Upper lobe of left lung (tissue), 6 donors: ENCODE results near the gene TMEM198. TPM values are rescaled to one million over a fixed set of nuclear protein-coding genes. Genes with fewer than 3 reads are reported as not detected.

Source experiments
- ATAC-seq, 2 donors: fragments of 200-7000 bp; cut with Tn5 transposase; one replicate each; pipeline ENCODE4 v1.9.1; 2022; ENCODE audit warnings: mild to moderate bottlenecking in 2 of 2, moderate library complexity in 2 of 2; ENCODE audit not compliant: low FRiP score in 2 of 2
- DNase-seq, 2 donors: peaks; one replicate each; pipeline ENCODE4 v3.0.0-alpha.2; 2019 to 2020
- H3K27ac ChIP-seq, 4 donors: fragments of 200-600 bp; sonication (generic); one replicate each; pipeline ENCODE4 v1.5.1; 2016 to 2019
- H3K27me3 ChIP-seq, 4 donors: fragments of 200-600 bp; sonication (generic); one replicate each; pipeline ENCODE4 v1.5.1; 2017 to 2019
- H3K36me3 ChIP-seq, 4 donors: fragments of 200-600 bp; sonication (generic); one replicate each; pipeline ENCODE4 v1.5.1; 2016 to 2019
- H3K4me1 ChIP-seq, 4 donors: fragments of 200-600 bp; sonication (generic); one replicate each; pipeline ENCODE4 v1.5.1; 2018 to 2019
- H3K4me3 ChIP-seq, 4 donors: fragments of 200-600 bp; sonication (generic); one replicate each; pipeline ENCODE4 v1.5.1; 2017 to 2019; ENCODE audit warnings: mild to moderate bottlenecking in 2 of 4, moderate library complexity in 1 of 4
- H3K9me3 ChIP-seq, 4 donors: fragments of 200-600 bp; sonication (generic); one replicate each; pipeline ENCODE4 v1.5.1; 2018 to 2019
- EP300 ChIP-seq, 4 donors: sonication (generic); formaldehyde crosslinking; IDR thresholded peaks; one replicate each; pipeline ENCODE4 v1.5.1; 2017; ENCODE audit warnings: antibody characterized with exemption in 4 of 4, control low read depth in 2 of 4
- POLR2A ChIP-seq, 4 donors: fragments of 450-650 bp; IDR thresholded peaks; one replicate each; pipeline ENCODE4 v1.5.1; 2016 to 2017; ENCODE audit warnings: antibody characterized with exemption in 4 of 4, mild to moderate bottlenecking in 2 of 4
- POLR2AphosphoS5 ChIP-seq, 2 donors: sonication (generic); formaldehyde crosslinking; IDR thresholded peaks; one replicate each; pipeline ENCODE4 v1.5.1; 2017; ENCODE audit warnings: antibody characterized with exemption in 2 of 2
- WGBS, 2 donors: methylation state at CpG; one replicate each; pipeline ENCODE4 v1.1.5; 2017 to 2018; 5-methylcytosine and 5-hydroxymethylcytosine counted together
- small RNA-seq, 4 donors: library from RNA; depleted of rRNA; stranded (forward); fragments of <200 nt; gene quantifications; one replicate each; pipeline ENCODE3, GENCODE V24; 2016
- total RNA-seq, 6 donors: library from RNA; depleted of rRNA in 4 of 6; stranded (reverse); fragments of >200 nt in 4 of 6; gene quantifications; one replicate each; pipeline versions ENCODE4 v1.1.0 to v1.2.1, GENCODE V29; 2016 to 2021
- TF ChIP-seq, protein P1 (sequence below), 6 experiments: fragments of 450-650 bp in 4 of 6; fragments of 200-600 bp in 2 of 6; sonication (generic) in 2 of 6; IDR thresholded peaks; one replicate each; pipeline ENCODE4 v1.5.1; 2016 to 2019; ENCODE audit warnings: antibody characterized with exemption in 6 of 6
- donor health status: DM: no; HTN: no; CAD: no; lungs with moderate emphysema.
- donor health status: DM: no; HTN: yes; CAD: no; lungs with severe emphysema.

Gene TMEM198
- total RNA-seq, 6 donors from 2014 or later = 1.9 to 12.6 (median 4.2) TPM

GRCh38 chr2:219596954-219597551, 53.2 kb downstream of the TMEM198 start:
- DNase-seq = no peak
- H3K4me3 ChIP-seq = peak overlapping the region; percentile 60 to 88 (median 68)
- peak overlapping the region; percentile 85 to 90 (median 88) for H3K27ac ChIP-seq
- ATAC-seq = peak in 1 of 2 donors; percentile 6
- H3K36me3 ChIP-seq = peaks cover 4 to 12% (median 8%) of the 10 kb centered on the region in 4 donors
- no peaks in the 10 kb centered on the region for H3K9me3 ChIP-seq
- TF ChIP-seq, protein P1, sequence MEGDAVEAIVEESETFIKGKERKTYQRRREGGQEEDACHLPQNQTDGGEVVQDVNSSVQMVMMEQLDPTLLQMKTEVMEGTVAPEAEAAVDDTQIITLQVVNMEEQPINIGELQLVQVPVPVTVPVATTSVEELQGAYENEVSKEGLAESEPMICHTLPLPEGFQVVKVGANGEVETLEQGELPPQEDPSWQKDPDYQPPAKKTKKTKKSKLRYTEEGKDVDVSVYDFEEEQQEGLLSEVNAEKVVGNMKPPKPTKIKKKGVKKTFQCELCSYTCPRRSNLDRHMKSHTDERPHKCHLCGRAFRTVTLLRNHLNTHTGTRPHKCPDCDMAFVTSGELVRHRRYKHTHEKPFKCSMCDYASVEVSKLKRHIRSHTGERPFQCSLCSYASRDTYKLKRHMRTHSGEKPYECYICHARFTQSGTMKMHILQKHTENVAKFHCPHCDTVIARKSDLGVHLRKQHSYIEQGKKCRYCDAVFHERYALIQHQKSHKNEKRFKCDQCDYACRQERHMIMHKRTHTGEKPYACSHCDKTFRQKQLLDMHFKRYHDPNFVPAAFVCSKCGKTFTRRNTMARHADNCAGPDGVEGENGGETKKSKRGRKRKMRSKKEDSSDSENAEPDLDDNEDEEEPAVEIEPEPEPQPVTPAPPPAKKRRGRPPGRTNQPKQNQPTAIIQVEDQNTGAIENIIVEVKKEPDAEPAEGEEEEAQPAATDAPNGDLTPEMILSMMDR (IDR thresholded peaks at IDR 0.05) = no peak
- TF ChIP-seq POLR2AphosphoS5 (IDR thresholded peaks at IDR 0.05) (no peak), POLR2A (IDR thresholded peaks at IDR 0.05) (no peak), EP300 (IDR thresholded peaks at IDR 0.05) (no peak)
- 15 to 17% methylated on average over 19 of the region's 19 CpGs for WGBS, 2 donors
- peaks cover 6 to 20% (median 8%) of the 10 kb centered on the region in 4 donors for H3K4me1 ChIP-seq
- no peaks in the 10 kb centered on the region for H3K27me3 ChIP-seq

- H3K4me3 ChIP-seq = peak within 1 kb of the TSS; percentile 60 to 88 (median 68)
- peaks cover 9 to 19% (median 15%) of the 10 kb centered on the region in 4 donors for H3K36me3 ChIP-seq
- peak within 1 kb of the TSS; percentile 85 to 90 (median 88) for H3K27ac ChIP-seq
- DNase-seq (peak; percentile 97 to 98), ATAC-seq (peak; percentile 98)
- H3K9me3 ChIP-seq = no peaks in the 10 kb centered on the region
- peaks cover 6 to 20% (median 8%) of the 10 kb centered on the region in 4 donors for H3K4me1 ChIP-seq
- no peaks in the 10 kb centered on the region for H3K27me3 ChIP-seq
- TF ChIP-seq POLR2A (IDR thresholded peaks at IDR 0.05) = peak in 3 of 4 donors; percentile 70 to 90 (median 76)
- TF ChIP-seq, protein P1 (IDR thresholded peaks at IDR 0.05) = peak in 1 of 6 experiments; percentile 4
- TF ChIP-seq POLR2AphosphoS5 (IDR thresholded peaks at IDR 0.05) = peak; percentile 72 to 83
- peak in 1 of 4 donors; percentile 41 for TF ChIP-seq EP300 (IDR thresholded peaks at IDR 0.05)
- WGBS, 2 donors = 0% methylated on average over 48 to 53 of the region's 57 CpGs
Measured at GRCh38 chr2:219597552-219598307, 53.9 kb downstream of the TMEM198 start, which contains the start of gene STK11IP. STK11IP (plus strand) TSS chr2:219597857; CDS start chr2:219598120, 263 bp downstream.

GRCh38 chr2:219598308-219599078, 54.7 kb downstream of the TMEM198 start:
- Histone ChIP-seq H3K4me1 (peaks cover 6 to 20% (median 8%) of the 10 kb centered on the region in 4 donors), H3K36me3 (peaks cover 9 to 25% (median 16%) of the 10 kb centered on the region in 4 donors), H3K9me3 (no peaks in the 10 kb centered on the region), H3K27me3 (no peaks in the 10 kb centered on the region), H3K27ac (peak overlapping the region; percentile 85 to 90 (median 88)), H3K4me3 (peak overlapping the region; percentile 60 to 88 (median 68))
- WGBS, 2 donors = 32 to 33% methylated on average over 9 of the region's 9 CpGs
- TF ChIP-seq POLR2AphosphoS5 (IDR thresholded peaks at IDR 0.05) = no peak
- TF ChIP-seq POLR2A (IDR thresholded peaks at IDR 0.05) = no peak
- TF ChIP-seq, protein P1 (IDR thresholded peaks at IDR 0.05) = no peak
- TF ChIP-seq EP300 (IDR thresholded peaks at IDR 0.05) = no peak
- DNase-seq = no peak
- ATAC-seq = no peak

Small RNA genes lying within 50 kb of the gene (small RNA-seq; reads per million reads assigned to genes)
- 0 reads per million in 4 donors for gene MIR3132
- 0 to 0.14 (median 0.05) reads per million in 4 donors for gene RN7SKP213

Other genes with a start within 250 kb of the TMEM198 start
- 1 to 10 TPM in 2 of 6 donors, under 1 TPM in 2, not detected in 2; 0.20 to 4.4 (median 0.68) TPM for gene PTPRN, start 234.6 kb upstream of the TMEM198 start, total RNA-seq
- gene RESP18, start 211.3 kb upstream of the TMEM198 start, total RNA-seq = not detected
- 100 to 1,000 TPM in 1 of 6 donors, 10 to 100 TPM in 5; 31.9 to 141 (median 75.1) TPM for gene DNPEP, start 156.1 kb upstream of the TMEM198 start, total RNA-seq
- 100 to 1,000 TPM in 2 of 6 donors, 10 to 100 TPM in 4; 39.7 to 299 (median 70.8) TPM for gene DES, start 125.7 kb upstream of the TMEM198 start, total RNA-seq
- gene SPEG, start 109.2 kb upstream of the TMEM198 start, total RNA-seq = 1 to 10 TPM; 2.3 to 8.9 (median 4.9) TPM
- 10 to 100 TPM; 20.8 to 38.5 (median 24.9) TPM for gene GMPPA, start 45.1 kb upstream of the TMEM198 start, total RNA-seq
- gene ASIC4, start 29.5 kb upstream of the TMEM198 start, total RNA-seq = under 1 TPM in 3 of 6 donors, not detected in 3; 0.20 to 0.34 (median 0.29) TPM
- 100 to 1,000 TPM in 2 of 6 donors, 10 to 100 TPM in 4; 41.9 to 125 (median 60.2) TPM for gene CHPF, start 219 bp upstream of the TMEM198 start, total RNA-seq
- 100 to 1,000 TPM in 2 of 6 donors, 10 to 100 TPM in 4; 38.2 to 303 (median 67.4) TPM for gene OBSL1, start 27.5 kb downstream of the TMEM198 start, total RNA-seq
- gene INHA, start 28.3 kb downstream of the TMEM198 start, total RNA-seq = 1 to 10 TPM in 1 of 6 donors, under 1 TPM in 2, not detected in 3; 0.24 to 7.3 (median 0.43) TPM
- gene STK11IP, start 53.8 kb downstream of the TMEM198 start, total RNA-seq = 10 to 100 TPM; 16.0 to 77.5 (median 35.6) TPM
- 10 to 100 TPM in 1 of 6 donors, 1 to 10 TPM in 3, under 1 TPM in 2; 0.30 to 14.7 (median 2.1) TPM for gene SLC4A3, start 83.6 kb downstream of the TMEM198 start, total RNA-seq